NOMO-1 treated with DMSO at 0.1 percent for 48 hours (cell line): Measurements from ENCODE around the gene RHBDD2.
"Not testable (repeated sequence)": the region's sequence is repeated elsewhere in the genome, so short reads cannot be mapped to it uniquely, and the experiment has no call there.

Source experiments
- DNase-seq: peaks from one replicate; lab custom pipeline; 2025; ENCODE audit not compliant: unreplicated experiment; lab: John Stamatoyannopoulos, UW

Gene RHBDD2

GRCh38 chr7:75866114-75866488, 12.7 kb upstream of the RHBDD2 start:
- no peak for DNase-seq

GRCh38 chr7:75866489-75867389, 12.1 kb upstream of the RHBDD2 start:
- peak; percentile 90 for DNase-seq

- DNase-seq, result no peak
Measured at GRCh38 chr7:75867390-75867717, 11.5 kb upstream of the RHBDD2 start.

GRCh38 chr7:75868153-75868552, 10.7 kb upstream of the RHBDD2 start:
- no peak for DNase-seq

GRCh38 chr7:75869776-75870379, 9.0 kb upstream of the RHBDD2 start:
- no peak for DNase-seq

- no peak for DNase-seq
Measured at GRCh38 chr7:75870557-75871161, 8.2 kb upstream of the RHBDD2 start.

- peak; percentile 84 for DNase-seq
Measured at GRCh38 chr7:75872073-75872782, 6.6 kb upstream of the RHBDD2 start.

GRCh38 chr7:75874180-75874579, 4.7 kb upstream of the RHBDD2 start:
- not testable (repeated sequence) for DNase-seq

GRCh38 chr7:75875113-75876080, 3.4 kb upstream of the RHBDD2 start:
- DNase-seq, result no peak

- peak; percentile 72 for DNase-seq
Measured at GRCh38 chr7:75876126-75876881, 2.5 kb upstream of the RHBDD2 start.

GRCh38 chr7:75878312-75878768, 494 bp upstream of the RHBDD2 start:
- peak; percentile 90 for DNase-seq

GRCh38 chr7:75879771-75880184, 944 bp downstream of the RHBDD2 start:
- DNase-seq, result no peak

- no peak for DNase-seq
Measured at GRCh38 chr7:75880242-75880641, 1.4 kb downstream of the RHBDD2 start.

GRCh38 chr7:75881436-75882095, 2.7 kb downstream of the RHBDD2 start:
- DNase-seq, result no peak

GRCh38 chr7:75883265-75883824, 4.5 kb downstream of the RHBDD2 start:
- not testable (repeated sequence) for DNase-seq

GRCh38 chr7:75884476-75884875, 5.6 kb downstream of the RHBDD2 start:
- no peak for DNase-seq

GRCh38 chr7:75885036-75885435, 6.2 kb downstream of the RHBDD2 start:
- DNase-seq, result no peak

- no peak for DNase-seq
Measured at GRCh38 chr7:75887669-75888369, 9.0 kb downstream of the RHBDD2 start.
